Sigmoid colon (tissue), 7 donors: ENCODE results near the gene TPST2. TPM values are rescaled to one million over a fixed set of nuclear protein-coding genes. Genes with fewer than 3 reads are reported as not detected.

Source experiments
- DNase-seq: peaks from one replicate; pipeline ENCODE4 v3.0.0-alpha.2; 2019
- H3K27ac ChIP-seq, 4 donors: fragments of 200-600 bp; sonication (generic); one replicate each; pipeline ENCODE4 v1.5.1; 2016 to 2019; ENCODE audit warnings: mild to moderate bottlenecking in 1 of 4
- H3K27me3 ChIP-seq, 3 donors: fragments of 200-600 bp; sonication (generic); one replicate each; pipeline ENCODE4 v1.5.1; 2019; ENCODE audit warnings: mild to moderate bottlenecking in 1 of 3
- H3K36me3 ChIP-seq, 4 donors: fragments of 200-600 bp; sonication (generic); one replicate each; pipeline ENCODE4 v1.5.1; 2016 to 2019
- H3K4me1 ChIP-seq, 4 donors: fragments of 200-600 bp; sonication (generic); one replicate each; pipeline ENCODE4 v1.5.1; 2017 to 2019
- H3K4me3 ChIP-seq, 4 donors: fragments of 200-600 bp; sonication (generic); one replicate each; pipeline ENCODE4 v1.5.1; 2017 to 2019; ENCODE audit warnings: mild to moderate bottlenecking in 2 of 4, moderate library complexity in 1 of 4
- H3K9me3 ChIP-seq, 4 donors: fragments of 200-600 bp in 3 of 4; sonication (generic) in 3 of 4; one replicate each; pipeline versions ENCODE4 v1.5.1 to v1.6.1; 2013 to 2019
- CTCF ChIP-seq, 4 experiments: fragments of 450-650 bp in 3 of 4; fragments of 200-600 bp in 1 of 4; IDR thresholded peaks; one replicate each; pipeline ENCODE4 v1.5.1; 2016 to 2019; ENCODE audit warnings: antibody characterized with exemption in 4 of 4, mild to moderate bottlenecking in 3 of 4, moderate library complexity in 2 of 4
- EP300 ChIP-seq, 4 donors: sonication (generic); formaldehyde crosslinking; IDR thresholded peaks; one replicate each; pipeline ENCODE4 v1.6.1; 2017; ENCODE audit warnings: antibody characterized with exemption in 4 of 4
- POLR2A ChIP-seq, 2 donors: fragments of 450-650 bp; IDR thresholded peaks; one replicate each; pipeline ENCODE4 v1.6.1; 2016; ENCODE audit warnings: antibody characterized with exemption in 2 of 2, mild to moderate bottlenecking in 2 of 2, moderate library complexity in 2 of 2
- POLR2AphosphoS5 ChIP-seq, 4 donors: sonication (generic); formaldehyde crosslinking; IDR thresholded peaks; one replicate each; pipeline ENCODE4 v1.6.1; 2017; ENCODE audit warnings: antibody characterized with exemption in 4 of 4
- WGBS, 2 donors: extraction: QIAGEN DNeasy Blood & Tissue Kit; methylation state at CpG; one replicate each; pipeline ENCODE4 v1.1.7; 2013; 5-methylcytosine and 5-hydroxymethylcytosine counted together
- intact Hi-C: fragments of 100-400 bp; cut with DNase I; formaldehyde crosslinking; loops from one replicate; pipeline ENCODE4 v1.15.1; 2023
- polyA plus RNA-seq, 3 donors: library from polyadenylated mRNA; stranded (reverse); fragments of 200-250 nt; gene quantifications; one replicate each; pipeline ENCODE4 v1.2.3, GENCODE V29; 2013
- total RNA-seq, 4 donors: library from RNA; depleted of rRNA; stranded (reverse); fragments of >200 nt; gene quantifications; one replicate each; pipeline ENCODE4 v1.1.0, GENCODE V29; 2016
- donor health status: healthy with polysubstance abuse.
- donor health status: Bipolar disorder and iron deficiency.
- donor health status: healthy.

TPST2 gene
- total and polyA plus RNA-seq, 7 donors, result 5.1 to 24.3 (median 15.9) TPM

- Histone ChIP-seq H3K36me3 (no peaks in the 10 kb centered on the region), H3K4me3 (no peak overlapping the region), H3K4me1 (peaks cover 0 to 4% (median 0%) of the 10 kb centered on the region in 4 donors), H3K9me3 (no peaks in the 10 kb centered on the region), H3K27me3 (no peaks in the 10 kb centered on the region), H3K27ac (no peak overlapping the region)
- 89% methylated on average over 13 of the region's 13 CpGs for WGBS, 2 donors
- no peak for TF ChIP-seq POLR2A (IDR thresholded peaks at IDR 0.05)
- no peak for TF ChIP-seq EP300 (IDR thresholded peaks at IDR 0.05)
- TF ChIP-seq POLR2AphosphoS5 (IDR thresholded peaks at IDR 0.05), result no peak
- TF ChIP-seq CTCF (IDR thresholded peaks at IDR 0.05), result no peak
- intact Hi-C loops, result no loop called here
- DNase-seq, result no peak
Measured at GRCh38 chr22:26580240-26580962, 9.5 kb downstream of the TPST2 start.

- H3K9me3 ChIP-seq, result no peaks in the 10 kb centered on the region
- no peak for TF ChIP-seq EP300 (IDR thresholded peaks at IDR 0.05)
- TF ChIP-seq POLR2A (IDR thresholded peaks at IDR 0.05), result no peak
- TF ChIP-seq CTCF (IDR thresholded peaks at IDR 0.05), result no peak
- TF ChIP-seq POLR2AphosphoS5 (IDR thresholded peaks at IDR 0.05), result no peak
- H3K4me3 ChIP-seq, result no peak overlapping the region
- H3K27me3 ChIP-seq, result no peaks in the 10 kb centered on the region
- WGBS, 2 donors, result 32 to 69% methylated on average over 10 of the region's 10 CpGs
- H3K27ac ChIP-seq, result no peak overlapping the region
- intact Hi-C loops, result no loop called here
- no peaks in the 10 kb centered on the region for H3K4me1 ChIP-seq
- no peaks in the 10 kb centered on the region for H3K36me3 ChIP-seq
- DNase-seq, result no peak
Measured at GRCh38 chr22:26579331-26579886, 10.5 kb downstream of the TPST2 start.

- Histone ChIP-seq H3K27ac (no peak overlapping the region), H3K4me3 (no peak overlapping the region), H3K36me3 (no peaks in the 10 kb centered on the region), H3K4me1 (peaks cover 0 to 5% (median 0%) of the 10 kb centered on the region in 4 donors), H3K27me3 (no peaks in the 10 kb centered on the region), H3K9me3 (no peaks in the 10 kb centered on the region)
- no peak for TF ChIP-seq EP300 (IDR thresholded peaks at IDR 0.05)
- no peak for TF ChIP-seq POLR2A (IDR thresholded peaks at IDR 0.05)
- no peak for TF ChIP-seq POLR2AphosphoS5 (IDR thresholded peaks at IDR 0.05)
- no peak for TF ChIP-seq CTCF (IDR thresholded peaks at IDR 0.05)
- WGBS, 2 donors, result 92 to 96% methylated on average over 7 of the region's 7 CpGs
- intact Hi-C loops, result no loop called here
- no peak for DNase-seq
Measured at GRCh38 chr22:26577081-26577480, 12.9 kb downstream of the TPST2 start.

- DNase-seq, result no peak
- intact Hi-C loops, result no loop called here
- Histone ChIP-seq H3K36me3 (no peaks in the 10 kb centered on the region), H3K4me1 (peaks cover 0 to 5% (median 0%) of the 10 kb centered on the region in 4 donors), H3K9me3 (no peaks in the 10 kb centered on the region), H3K27ac (no peak overlapping the region), H3K27me3 (no peaks in the 10 kb centered on the region), H3K4me3 (no peak overlapping the region)
- WGBS, 2 donors, result 58 to 73% methylated on average over 8 of the region's 8 CpGs
- no peak for TF ChIP-seq CTCF (IDR thresholded peaks at IDR 0.05)
- TF ChIP-seq POLR2AphosphoS5 (IDR thresholded peaks at IDR 0.05), result no peak
- TF ChIP-seq POLR2A (IDR thresholded peaks at IDR 0.05), result no peak
- TF ChIP-seq EP300 (IDR thresholded peaks at IDR 0.05), result no peak
Measured at GRCh38 chr22:26576026-26576680, 13.8 kb downstream of the TPST2 start.
